Measurements from ENCODE around the gene FAM240B. TPM values are rescaled to one million over a fixed set of nuclear protein-coding genes. Genes with fewer than 3 reads are reported as not detected.

Gene FAM240B
- total RNA-seq, 1 donor from 2014 or later, result not detected

DNA sequence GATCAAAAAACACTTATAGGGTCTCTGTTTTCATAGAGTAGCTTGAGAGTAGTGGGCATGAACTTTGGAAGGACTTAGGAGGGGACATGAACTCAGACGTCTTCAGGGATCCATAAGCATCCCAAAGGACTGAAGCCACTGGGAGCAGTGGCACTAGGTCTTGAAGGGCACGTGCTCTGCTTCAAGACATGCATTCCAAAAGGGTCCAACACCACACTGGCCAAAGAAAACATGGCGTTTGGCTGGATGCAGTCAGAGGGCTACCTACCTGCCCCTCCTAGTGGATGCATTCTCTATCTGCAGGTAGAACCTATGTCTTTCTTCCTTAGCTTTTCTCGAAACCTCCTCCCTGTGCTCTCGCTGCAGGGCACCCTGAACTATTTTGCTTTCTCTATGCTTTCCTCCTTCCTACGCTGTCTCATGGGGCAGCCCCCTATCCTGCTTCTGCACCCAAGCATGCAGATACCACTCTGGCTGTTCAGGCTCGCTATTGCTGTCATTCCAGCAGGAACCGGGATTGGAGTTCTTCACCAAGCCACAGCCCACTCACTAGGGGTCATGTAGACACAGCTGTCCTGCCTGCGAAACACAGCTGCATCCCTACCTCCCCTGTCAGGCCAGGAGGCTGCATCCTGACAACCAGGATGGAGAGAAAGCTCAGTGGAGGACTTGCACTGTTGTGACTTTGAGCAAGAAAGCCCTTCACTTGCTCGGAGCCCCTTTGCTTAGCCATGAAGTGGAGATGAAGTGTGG lies 11.9 kb downstream of the FAM240B start:
- TF ChIP-seq, protein P1, sequence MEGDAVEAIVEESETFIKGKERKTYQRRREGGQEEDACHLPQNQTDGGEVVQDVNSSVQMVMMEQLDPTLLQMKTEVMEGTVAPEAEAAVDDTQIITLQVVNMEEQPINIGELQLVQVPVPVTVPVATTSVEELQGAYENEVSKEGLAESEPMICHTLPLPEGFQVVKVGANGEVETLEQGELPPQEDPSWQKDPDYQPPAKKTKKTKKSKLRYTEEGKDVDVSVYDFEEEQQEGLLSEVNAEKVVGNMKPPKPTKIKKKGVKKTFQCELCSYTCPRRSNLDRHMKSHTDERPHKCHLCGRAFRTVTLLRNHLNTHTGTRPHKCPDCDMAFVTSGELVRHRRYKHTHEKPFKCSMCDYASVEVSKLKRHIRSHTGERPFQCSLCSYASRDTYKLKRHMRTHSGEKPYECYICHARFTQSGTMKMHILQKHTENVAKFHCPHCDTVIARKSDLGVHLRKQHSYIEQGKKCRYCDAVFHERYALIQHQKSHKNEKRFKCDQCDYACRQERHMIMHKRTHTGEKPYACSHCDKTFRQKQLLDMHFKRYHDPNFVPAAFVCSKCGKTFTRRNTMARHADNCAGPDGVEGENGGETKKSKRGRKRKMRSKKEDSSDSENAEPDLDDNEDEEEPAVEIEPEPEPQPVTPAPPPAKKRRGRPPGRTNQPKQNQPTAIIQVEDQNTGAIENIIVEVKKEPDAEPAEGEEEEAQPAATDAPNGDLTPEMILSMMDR (IDR thresholded peaks at IDR 0.05; ENCODE audit: unreplicated experiment), result peak; percentile 36
- no peaks in the 10 kb centered on the region for H3K36me3 Mint-ChIP-seq (ENCODE audit: low read depth, unreplicated experiment)
- H3K4me1 Mint-ChIP-seq (ENCODE audit: unreplicated experiment), result no peaks in the 10 kb centered on the region
- H3K4me3 Mint-ChIP-seq (ENCODE audit: unreplicated experiment), result no peak overlapping the region
- H3K27me3 Mint-ChIP-seq (ENCODE audit: unreplicated experiment), result peaks cover 4% of the 10 kb centered on the region
- no peak for DNase-seq (ENCODE audit: low spot score)
- no peaks in the 10 kb centered on the region for H3K9me3 Mint-ChIP-seq (ENCODE audit: unreplicated experiment)
- H3K27ac Mint-ChIP-seq (ENCODE audit: unreplicated experiment), result no peak overlapping the region

- no peak overlapping the region for H3K4me3 Mint-ChIP-seq (ENCODE audit: unreplicated experiment)
Observed at GRCh38 chr9:38706493-38706892, 13.4 kb downstream of the FAM240B start.

DNA sequence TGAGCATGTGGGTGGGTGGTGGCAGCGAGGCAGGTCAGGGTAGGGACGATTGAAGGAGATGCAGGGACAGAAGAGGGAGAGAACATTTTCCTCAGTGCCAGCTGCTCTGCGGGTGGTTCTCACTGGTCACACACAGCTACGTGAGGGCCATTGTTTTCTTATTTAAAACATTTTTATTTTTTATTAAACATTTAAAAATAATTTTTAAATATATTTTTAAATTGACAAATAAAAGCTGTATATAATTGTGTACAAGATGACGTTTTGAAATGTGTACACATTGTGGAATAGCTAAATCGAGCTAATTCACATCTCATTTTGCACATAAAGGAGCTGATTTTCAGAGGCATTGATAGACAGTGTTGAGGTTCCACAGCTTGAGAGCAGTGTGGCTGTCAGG lies 14.0 kb downstream of the FAM240B start:
- Mint-ChIP-seq H3K9me3 (ENCODE audit: unreplicated experiment) (no peaks in the 10 kb centered on the region), H3K4me1 (ENCODE audit: unreplicated experiment) (no peaks in the 10 kb centered on the region), H3K36me3 (ENCODE audit: low read depth, unreplicated experiment) (no peaks in the 10 kb centered on the region), H3K27ac (ENCODE audit: unreplicated experiment) (no peak overlapping the region), H3K27me3 (ENCODE audit: unreplicated experiment) (peaks cover 4% of the 10 kb centered on the region), H3K4me3 (ENCODE audit: unreplicated experiment) (no peak overlapping the region)
- TF ChIP-seq, protein P1 (IDR thresholded peaks at IDR 0.05; ENCODE audit: unreplicated experiment), result no peak
- DNase-seq (ENCODE audit: low spot score), result no peak

More at GRCh38 chr9:38706493-38706892, 13.4 kb downstream of the FAM240B start:
- Mint-ChIP-seq H3K36me3 (ENCODE audit: low read depth, unreplicated experiment) (no peaks in the 10 kb centered on the region), H3K27ac (ENCODE audit: unreplicated experiment) (no peak overlapping the region), H3K27me3 (ENCODE audit: unreplicated experiment) (peaks cover 4% of the 10 kb centered on the region), H3K4me1 (ENCODE audit: unreplicated experiment) (no peaks in the 10 kb centered on the region), H3K9me3 (ENCODE audit: unreplicated experiment) (no peaks in the 10 kb centered on the region)
- no peak for DNase-seq (ENCODE audit: low spot score)
- TF ChIP-seq, protein P1 (IDR thresholded peaks at IDR 0.05; ENCODE audit: unreplicated experiment), result no peak

DNA sequence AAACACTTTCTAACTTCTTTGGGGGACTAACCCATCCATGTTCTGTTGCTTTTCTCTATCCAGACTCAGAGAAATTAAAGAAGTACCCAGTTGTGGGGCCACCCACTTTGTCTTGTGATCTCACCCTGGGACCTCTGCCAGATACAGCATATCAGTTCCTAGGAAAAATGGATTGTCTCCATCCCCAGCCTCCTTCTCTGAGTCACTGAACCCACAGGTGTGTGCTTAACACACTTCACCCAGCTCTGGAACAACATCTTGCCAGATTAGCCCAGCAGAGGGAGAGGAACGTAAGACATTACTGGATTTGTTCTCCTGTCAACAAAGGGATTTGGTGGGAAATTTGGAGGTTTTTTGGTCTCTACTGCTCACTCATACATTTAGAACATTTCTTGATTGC lies 19.2 kb downstream of the FAM240B start:
- Mint-ChIP-seq H3K4me3 (ENCODE audit: unreplicated experiment) (no peak overlapping the region), H3K9me3 (ENCODE audit: unreplicated experiment) (no peaks in the 10 kb centered on the region), H3K36me3 (ENCODE audit: low read depth, unreplicated experiment) (no peaks in the 10 kb centered on the region), H3K4me1 (ENCODE audit: unreplicated experiment) (no peaks in the 10 kb centered on the region), H3K27me3 (ENCODE audit: unreplicated experiment) (no peaks in the 10 kb centered on the region), H3K27ac (ENCODE audit: unreplicated experiment) (no peak overlapping the region)
- TF ChIP-seq, protein P1 (IDR thresholded peaks at IDR 0.05; ENCODE audit: unreplicated experiment), result no peak
- no peak for DNase-seq (ENCODE audit: low spot score)

DNA sequence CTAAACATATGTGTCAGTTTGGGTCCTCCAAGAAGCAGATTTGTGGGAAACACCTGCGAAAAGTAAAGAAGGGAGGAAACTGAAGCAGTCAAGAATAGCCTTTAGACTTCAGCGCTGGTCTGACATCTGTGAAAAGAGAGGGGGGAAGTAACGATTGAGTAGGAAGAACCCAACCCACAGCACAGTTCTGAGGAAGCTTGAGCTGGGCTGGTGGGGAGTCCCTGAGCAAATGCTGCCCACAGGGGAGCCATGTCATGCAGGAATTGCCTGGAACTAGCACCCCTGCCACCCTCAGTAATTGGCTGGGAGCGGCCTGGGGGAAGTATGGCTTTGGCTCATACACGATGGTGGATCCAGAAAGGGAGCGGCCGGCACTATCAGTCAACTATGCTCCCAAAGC lies 20.6 kb downstream of the FAM240B start:
- TF ChIP-seq, protein P1 (IDR thresholded peaks at IDR 0.05; ENCODE audit: unreplicated experiment), result no peak
- Mint-ChIP-seq H3K27ac (ENCODE audit: unreplicated experiment) (no peak overlapping the region), H3K9me3 (ENCODE audit: unreplicated experiment) (no peaks in the 10 kb centered on the region), H3K27me3 (ENCODE audit: unreplicated experiment) (no peaks in the 10 kb centered on the region), H3K4me3 (ENCODE audit: unreplicated experiment) (no peak overlapping the region), H3K36me3 (ENCODE audit: low read depth, unreplicated experiment) (no peaks in the 10 kb centered on the region), H3K4me1 (ENCODE audit: unreplicated experiment) (no peaks in the 10 kb centered on the region)
- DNase-seq (ENCODE audit: low spot score), result no peak

Measured in endothelial cell (in vitro differentiated cells).